Endothelial cell of umbilical vein (primary cell): Measurements from ENCODE around the gene RYR2.

Experiments used
- CTCF ChIP-seq, 2 donors: IDR thresholded peaks; 1 replicate in 1 of 2; 2 replicates in 1 of 2; pipeline ENCODE4 v1.5.1; 2011; ENCODE audit warnings: low read length in 2 of 2, mild to moderate bottlenecking in 2 of 2, moderate library complexity in 2 of 2, control low read depth in 1 of 2, inconsistent platforms in 1 of 2, low read depth in 1 of 2; ENCODE audit not compliant: insufficient read depth in 1 of 2; ENCODE audit errors: extremely low read depth in 1 of 2
- EZH2 ChIP-seq: IDR thresholded peaks from 2 replicates; pipeline ENCODE4 v1.6.1; 2012; ENCODE audit warnings: borderline replicate concordance, low read depth, mild to moderate bottlenecking, moderate library complexity, low read length, inconsistent platforms; ENCODE audit not compliant: severe bottlenecking
- JUN ChIP-seq: IDR thresholded peaks from 2 replicates; pipeline ENCODE4 v1.6.1; 2011; ENCODE audit warnings: borderline replicate concordance, low read depth; ENCODE audit not compliant: insufficient read length, insufficient read depth
- MAX ChIP-seq: IDR thresholded peaks from 2 replicates; pipeline ENCODE4 v1.6.1; 2011; ENCODE audit not compliant: insufficient read depth, insufficient read length
- MYC ChIP-seq: IDR thresholded peaks from one replicate; pipeline ENCODE4 v1.6.1; 2011; ENCODE audit warnings: mild to moderate bottlenecking, low read depth, low read length
- POLR2A ChIP-seq: IDR thresholded peaks from 2 replicates; pipeline ENCODE4 v1.6.1; 2012; ENCODE audit warnings: low read depth, mild to moderate bottlenecking, control low read depth, low read length
- POLR2AphosphoS5 ChIP-seq: IDR thresholded peaks from 2 replicates; pipeline ENCODE4 v1.6.1; 2012; ENCODE audit warnings: low read depth, mild to moderate bottlenecking, control low read depth, low read length, moderate library complexity; ENCODE audit not compliant: insufficient read depth

DNA sequence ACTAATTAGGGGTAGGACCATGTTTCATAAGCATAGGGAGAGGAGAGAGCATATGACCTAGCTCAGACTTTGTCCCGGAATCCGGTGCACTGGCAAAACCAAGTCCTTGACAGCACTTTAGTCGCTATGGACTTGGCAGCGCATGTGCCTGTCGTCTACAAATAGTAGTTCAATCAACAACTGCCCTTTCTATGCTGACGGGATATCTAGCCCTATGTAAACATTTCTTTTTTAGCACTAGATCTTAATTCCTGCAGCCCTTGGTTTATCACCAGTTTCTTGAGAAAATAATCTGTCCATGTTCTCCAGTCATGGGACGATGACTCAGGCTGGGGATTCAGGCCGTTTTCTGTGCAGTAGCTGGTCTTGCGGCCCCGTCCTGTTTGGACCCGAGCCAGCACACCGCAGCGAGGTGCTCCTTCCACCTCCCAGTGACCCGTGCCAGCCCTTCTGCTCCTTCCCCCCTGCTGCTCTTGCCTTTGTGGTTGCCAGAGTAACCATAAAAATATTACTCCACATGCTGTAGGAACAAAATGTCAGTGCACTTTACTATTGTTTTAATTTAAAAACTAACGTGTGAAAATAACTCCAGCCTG lies 29.1 kb upstream of the RYR2 start:
- TF ChIP-seq CTCF (IDR thresholded peaks at IDR 0.05; ENCODE audit: extremely low read depth in 1 of 2, insufficient read depth in 1 of 2, low read depth in 1 of 2, low read length in 2 of 2) (no peak), POLR2AphosphoS5 (no peak), EZH2 (no peak), MAX (no peak), POLR2A (no peak), JUN (no peak), MYC (no peak)
